Endometrial microvascular endothelial cells (primary cell): ENCODE results near the gene SLC2A6. TPM values are rescaled to one million over a fixed set of nuclear protein-coding genes. Genes with fewer than 3 reads are reported as not detected.

Experiments
- in situ Hi-C: cut with HindIII; loops from 2 replicates; pipeline ENCODE4 v1.10.0; 2017; ENCODE audit warnings: low sequenced_read_pairs, low pct_unique_long_range_greater_than_20kb; ENCODE audit errors: inconsistent ontology term
- total RNA-seq: library from RNA; depleted of rRNA; stranded (reverse); fragments of >200 nt; gene quantifications from one replicate; pipeline ENCODE4 v1.2.3, GENCODE V29; 2015; ENCODE audit errors: inconsistent ontology term

SLC2A6 gene
- total RNA-seq, 1 donor from 2014 or later, result 45.3 TPM

DNA sequence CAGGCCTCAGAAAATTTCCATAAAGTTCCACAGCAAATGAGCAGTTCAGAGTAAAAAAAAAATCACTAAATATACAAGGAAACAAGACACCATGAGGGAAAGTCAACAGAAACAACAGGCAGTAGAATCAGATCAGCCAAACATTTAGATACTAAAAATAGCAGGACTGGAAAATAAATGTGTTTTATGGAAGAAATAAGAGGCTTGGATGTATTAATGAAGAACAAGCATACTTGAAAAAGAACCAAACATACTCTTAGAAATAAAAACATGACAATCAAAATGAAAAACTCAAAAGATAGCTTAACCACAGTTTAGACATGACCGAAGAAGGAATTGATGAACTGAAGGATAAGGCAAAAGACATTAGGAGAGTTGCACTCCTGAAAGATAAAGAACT, 23.2 kb upstream of the SLC2A6 start:
- in situ Hi-C loops, result no loop called here

DNA sequence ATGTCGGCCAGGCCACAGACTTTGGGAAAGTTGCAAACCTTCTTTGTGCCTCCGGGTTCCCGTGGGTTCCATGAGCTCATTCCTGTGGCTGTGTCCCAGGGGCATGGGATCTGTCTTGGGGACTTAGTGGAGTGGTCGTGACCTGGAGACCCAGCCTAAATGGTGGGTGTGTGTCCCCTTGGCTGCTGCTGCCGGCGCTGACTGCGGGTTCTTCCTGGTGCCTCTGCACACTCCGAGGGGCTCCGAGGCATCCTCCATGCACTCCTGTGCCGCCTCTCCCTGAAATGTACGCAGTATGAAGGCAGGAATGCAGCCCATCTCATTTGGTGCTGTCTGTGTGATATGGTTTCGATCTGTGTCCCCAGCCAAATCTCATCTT, 21.0 kb upstream of the SLC2A6 start:
- in situ Hi-C loops, result no loop called here

DNA sequence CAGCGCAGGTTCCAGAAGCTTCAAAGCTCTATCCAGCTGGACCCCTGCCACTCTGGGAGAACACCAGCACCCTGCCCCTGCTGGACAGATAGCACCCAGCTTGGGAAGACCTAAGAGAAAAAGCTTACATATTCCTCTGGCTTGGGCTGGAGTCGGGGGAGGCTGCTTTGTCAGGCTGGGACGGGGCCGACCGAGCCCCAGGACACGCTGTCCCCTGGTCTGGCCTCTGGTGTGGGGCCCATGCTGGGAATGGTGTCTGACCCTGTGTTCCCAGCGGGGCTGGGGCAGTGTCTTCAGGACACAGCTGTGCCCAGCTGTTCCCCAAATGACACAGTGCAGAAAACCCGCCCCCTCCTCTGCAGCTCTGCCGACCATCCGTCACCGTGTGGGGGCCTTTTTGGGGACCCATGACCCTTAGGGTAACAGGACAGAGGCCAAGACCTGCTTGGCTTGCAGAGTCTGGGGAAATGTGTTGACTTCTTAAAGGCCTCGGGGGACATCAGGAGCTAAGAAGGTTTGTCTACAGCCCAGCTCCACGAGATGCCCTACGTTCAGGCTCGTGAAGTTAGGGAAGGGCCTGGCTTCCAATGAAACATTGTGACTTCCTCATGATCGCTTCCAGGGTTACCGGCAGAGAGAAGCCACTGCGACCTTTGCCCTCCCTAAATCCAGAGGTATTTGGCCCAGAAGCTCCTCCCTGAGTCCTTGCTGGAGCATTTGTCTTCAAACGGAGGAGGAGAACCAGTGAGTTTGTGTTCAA, 20.4 kb upstream of the SLC2A6 start:
- in situ Hi-C loops, result no loop called here

DNA sequence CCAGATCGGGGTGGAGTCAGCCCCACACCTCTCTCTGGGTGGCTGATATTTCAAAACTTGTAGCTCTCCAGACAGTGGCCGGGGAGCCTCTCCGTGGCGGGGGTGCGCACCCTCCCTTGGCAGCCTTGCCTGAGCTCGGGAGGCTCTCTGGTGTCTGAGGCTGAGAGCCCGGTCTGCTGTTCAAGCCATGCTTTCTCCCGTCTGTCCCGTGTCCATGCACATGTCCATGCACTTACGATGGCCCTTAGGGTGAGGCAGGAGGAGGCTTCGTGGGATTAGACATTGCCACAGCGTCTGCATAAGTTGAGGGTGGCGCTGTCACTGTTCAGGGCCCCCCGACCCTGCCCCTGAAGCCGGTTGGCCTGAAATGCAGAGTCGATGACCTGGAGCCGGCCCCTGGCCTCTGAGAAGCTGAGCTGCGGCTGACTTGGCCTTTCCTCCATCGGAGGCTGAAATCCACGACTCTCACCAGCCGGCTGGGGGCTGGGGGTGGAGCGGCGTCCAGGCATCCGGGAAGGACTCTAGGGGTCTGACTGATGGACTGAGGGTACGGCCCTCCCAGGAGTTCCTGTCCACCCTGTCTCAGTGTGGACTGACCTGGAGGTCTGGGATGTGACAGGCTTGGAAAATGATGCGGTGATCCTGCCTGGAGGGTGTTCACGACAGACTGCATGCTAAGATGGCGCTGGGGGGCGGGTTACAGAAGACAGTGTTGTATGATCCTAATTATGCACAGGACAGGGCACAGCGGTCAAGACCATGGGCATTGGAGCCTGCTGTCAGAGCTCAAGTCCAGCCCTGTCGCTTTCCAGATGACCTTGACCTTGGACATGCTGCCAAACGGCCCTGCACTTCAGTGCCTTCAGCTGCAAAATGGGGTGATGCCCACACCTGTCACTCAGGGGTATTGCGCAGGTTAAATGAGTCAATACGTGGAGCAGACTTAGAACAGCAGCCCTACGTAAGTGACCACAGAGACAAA, 18.3 kb upstream of the SLC2A6 start:
- in situ Hi-C loops, result no loop called here

DNA sequence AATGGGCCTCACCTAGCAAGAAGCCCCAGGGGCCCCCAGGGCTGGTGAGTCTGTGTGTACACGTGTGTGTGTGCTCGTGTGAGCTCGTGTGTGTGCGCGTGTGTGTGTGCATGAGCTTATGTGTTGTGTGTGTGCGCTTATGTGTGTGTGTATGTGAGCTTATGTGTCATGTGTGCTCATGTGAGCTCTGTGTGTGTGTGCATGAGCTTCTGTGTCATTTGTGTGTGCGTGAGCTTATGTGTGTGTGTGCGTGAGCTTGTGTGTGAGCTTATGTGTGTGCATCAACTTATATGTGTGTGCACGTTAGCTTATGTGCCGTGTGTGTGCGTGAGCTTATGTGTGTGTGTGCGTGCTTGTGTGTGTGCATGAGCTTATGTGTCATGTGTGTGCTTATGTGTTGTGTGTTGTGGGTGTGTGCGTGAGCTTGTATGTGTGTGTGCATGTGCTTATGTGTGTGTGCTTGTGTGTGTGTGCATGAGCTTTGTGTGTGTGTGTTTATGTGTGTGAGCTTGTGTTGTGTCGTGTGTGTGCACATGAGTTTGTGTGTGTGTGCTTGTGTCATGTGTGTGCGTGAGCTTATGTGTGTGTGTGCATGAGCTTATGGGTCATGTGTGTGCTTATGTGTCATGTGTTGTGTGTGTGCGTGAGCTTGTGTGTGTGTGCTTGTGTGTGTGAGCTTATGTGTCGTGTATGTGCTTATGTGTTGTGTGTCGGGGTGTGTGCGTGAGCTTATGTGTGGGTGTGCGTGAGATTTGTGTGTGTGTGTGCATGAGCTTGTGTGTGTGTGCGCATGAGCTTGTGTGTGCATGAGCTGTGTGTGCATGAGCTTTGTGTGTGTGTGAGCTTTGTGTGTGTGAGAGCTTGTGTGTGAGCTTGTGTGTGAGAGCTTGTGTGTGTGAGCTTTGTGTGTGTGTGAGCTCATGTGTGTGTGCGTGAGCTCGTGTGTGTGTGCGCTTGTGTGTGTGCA, 16.7 kb upstream of the SLC2A6 start:
- in situ Hi-C loops, result no loop called here

DNA sequence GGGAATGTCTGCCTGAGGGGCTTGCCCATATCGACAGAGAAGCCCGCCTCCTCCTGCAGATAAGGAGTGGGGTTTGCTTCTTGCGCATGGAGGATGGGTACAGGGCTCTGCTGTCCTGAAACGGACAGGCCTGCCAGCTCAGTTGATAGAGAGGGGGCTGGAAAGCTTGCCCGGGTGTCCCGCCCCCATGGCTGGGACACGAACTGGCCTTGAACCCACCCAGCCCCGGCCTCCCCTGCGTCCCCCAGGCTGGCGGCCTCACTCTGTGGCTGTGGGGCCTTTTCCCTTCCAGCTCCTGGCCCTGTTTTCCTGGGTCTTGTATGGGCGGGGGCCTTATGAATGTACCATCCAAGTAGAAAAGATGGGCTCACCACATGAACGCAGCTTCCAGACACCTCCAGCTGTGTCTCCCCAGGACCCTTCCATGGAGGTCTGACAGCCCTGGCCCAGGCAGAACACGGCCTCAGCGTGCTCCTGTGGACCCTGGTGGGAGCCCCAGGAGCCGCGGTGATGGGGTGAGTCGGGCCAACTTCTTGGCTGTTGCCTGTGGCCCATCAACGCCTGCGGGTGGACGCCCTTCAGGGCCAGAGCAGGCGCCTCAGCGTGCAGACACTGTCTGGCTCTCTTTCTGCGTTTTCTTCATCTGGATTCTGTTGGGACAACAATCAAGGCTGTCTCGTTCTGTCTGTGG, 15.9 kb upstream of the SLC2A6 start:
- in situ Hi-C loops, result no loop called here

DNA sequence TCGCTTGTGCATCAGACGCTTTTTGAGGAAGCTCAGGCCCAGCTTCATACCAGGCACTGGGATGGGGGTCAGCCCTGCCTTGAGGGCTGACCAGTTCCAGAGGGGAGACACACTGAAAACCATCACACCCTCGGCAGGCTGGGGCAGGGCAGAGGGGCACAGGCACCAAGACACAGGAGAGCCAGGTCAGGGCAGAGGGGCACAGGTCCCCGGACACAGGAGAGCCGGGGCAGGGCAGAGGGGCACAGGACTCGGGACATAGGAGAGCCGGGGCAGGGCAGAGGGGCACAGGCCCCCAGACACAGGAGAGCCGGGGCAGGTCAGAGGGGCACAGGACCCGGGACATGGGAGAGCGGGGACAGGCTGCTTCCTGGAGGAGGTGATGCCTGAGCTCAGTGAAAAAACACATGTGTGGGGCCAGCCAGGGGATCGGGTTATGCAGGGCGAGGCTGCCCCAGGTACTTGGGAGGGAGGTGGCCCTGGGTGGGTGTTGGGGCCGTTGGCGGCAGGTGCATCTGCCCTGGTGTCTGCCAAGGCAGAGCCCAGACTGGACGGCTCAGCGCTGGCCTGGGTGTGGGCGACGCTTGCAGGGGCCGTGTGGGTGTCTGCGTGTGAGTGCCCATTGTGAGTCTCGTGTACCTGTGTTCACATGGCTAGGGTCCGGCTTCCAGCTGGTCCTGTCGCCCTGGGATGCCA, 15.1 kb upstream of the SLC2A6 start:
- in situ Hi-C loops, result no loop called here

DNA sequence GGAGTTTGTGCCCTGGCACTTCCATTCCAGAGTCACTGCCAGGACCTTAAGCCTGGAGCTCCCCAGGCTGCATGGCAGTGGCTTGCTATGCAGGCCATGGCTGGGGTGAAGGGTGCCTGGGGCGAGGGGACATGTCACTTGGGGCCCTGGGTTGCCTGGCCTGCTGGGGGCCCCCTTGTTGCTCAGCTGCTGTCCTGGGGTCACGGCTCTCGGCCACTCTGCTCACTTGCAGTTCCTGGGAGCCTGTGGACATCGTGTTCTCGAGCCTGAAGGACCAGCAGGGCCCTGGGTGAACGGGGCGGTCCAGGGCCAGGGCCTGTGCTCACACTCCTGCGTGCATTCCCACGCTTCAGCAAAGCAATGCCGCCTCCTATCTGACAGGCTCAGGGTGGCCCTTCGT, 14.5 kb upstream of the SLC2A6 start:
- in situ Hi-C loops, result no loop called here

DNA sequence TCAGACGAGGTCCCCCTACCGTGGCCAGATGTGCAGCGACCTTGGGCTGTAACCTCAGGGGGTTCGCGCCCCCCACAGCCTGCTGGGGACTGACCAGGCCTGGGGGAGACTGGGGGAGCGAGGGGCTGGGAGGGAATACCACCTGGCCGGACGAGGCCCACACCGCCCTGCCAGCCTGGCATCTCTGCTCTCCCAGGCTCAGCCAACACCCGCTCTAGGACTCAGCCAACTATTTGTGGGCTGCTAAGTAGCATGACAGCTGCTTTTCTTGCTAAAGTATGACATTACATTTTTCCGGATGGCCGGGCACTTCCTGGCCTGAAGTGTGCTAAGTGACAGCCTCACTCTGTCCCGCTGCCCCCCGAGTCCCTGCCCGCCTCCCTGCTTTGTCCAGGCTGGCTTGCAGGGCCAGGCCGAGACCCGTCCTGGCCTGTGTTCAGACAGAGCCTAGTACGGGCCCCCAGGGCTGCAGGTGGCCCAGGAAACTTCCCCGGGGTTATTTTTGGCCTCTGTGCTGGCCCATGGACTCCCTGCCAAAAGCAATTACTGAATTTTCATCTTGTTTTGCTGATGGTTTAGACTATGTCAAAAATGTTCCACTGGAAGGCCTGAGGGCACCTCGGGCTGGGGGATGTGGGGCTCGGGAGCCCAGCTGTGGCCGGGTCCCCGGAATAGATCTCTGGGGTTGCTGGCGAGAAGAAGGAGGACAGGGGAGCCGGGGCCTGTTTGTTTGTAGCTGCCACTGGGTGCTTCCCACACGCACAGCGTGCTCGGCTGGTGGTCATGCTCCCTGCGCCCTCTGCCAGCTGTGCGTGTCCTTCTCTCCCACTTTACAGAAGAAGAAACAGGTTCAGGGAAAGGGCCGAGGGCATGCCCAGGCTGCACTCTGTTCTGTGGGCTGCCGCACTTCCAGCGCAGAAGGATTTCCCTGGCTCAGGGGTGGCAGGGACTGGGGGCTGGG, 13.4 kb upstream of the SLC2A6 start:
- in situ Hi-C loops, result no loop called here

DNA sequence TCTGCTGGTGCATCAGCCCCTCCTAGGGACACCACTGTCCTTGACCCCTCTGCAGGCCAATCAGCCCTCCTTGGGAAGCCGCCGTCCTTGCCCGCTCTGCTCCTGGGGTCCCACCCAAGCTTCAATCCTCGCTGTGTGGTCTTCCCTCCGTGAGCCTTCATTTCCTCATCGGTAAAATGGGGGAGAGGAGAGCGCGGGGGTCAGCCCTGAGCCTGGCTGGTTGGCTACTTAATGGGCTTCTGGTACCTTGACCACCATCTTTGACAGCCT, 12.7 kb upstream of the SLC2A6 start:
- in situ Hi-C loops, result no loop called here

DNA sequence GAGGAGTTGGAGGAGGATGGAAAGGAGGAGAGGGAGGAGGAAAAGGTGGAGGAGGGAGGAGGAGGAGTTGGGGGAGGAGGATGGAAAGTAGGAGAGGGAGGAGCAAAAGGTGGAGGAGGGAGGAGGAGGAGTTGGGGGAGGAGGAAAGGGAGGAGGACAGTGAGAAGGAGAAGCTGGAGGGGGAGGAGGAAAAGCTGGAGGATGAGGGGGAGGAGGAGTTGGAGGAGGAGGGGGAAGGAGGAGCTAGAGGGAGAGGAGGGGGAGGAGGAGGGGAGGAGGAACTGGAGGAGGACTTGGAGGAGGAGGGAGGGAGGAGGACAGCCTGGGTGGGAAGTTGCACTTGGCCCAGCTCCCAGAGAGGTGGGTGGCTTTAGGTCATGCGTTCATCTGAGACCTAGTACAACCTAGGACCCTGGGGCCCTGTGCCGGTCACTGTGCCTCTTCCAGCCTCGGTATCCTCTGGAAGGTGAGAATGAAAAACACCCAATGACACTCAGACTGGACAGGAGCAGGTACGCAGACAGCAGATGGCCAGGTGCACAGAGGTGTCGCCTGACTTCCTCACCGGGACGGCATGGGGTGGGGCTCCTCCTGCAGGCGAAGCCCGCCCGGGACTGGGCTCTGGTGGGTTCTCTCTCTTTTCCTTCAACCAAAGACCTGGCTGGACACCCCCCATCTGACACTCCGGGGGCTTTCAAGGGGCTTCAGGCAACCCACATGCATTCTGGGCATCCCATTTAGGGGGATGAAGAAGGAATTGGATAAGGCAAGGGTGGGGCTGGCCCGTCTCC, 12.2 kb upstream of the SLC2A6 start:
- in situ Hi-C loops, result no loop called here

DNA sequence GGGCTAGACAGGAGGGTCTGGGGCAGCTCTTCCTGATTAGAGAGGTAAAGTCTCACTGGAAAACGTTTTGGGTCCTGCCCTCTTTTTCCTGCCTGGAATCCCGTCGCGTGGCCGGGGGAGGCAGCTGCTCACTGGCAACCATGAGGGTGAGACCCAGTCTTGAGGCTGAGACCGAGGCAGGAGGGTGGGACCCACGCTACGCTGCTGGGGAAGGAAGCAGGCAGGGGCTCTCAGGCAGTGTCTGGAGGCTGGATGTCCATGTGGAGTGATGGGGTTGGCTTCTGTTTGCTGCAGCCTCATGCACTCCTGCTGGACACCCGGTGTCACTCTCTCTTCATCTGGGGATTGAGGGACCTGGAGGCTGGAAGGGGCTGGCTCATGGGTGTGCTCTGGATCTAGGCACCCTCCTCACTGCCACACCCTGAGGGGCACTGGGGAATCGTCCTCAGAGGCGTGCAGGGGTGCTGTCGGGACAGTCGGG, 11.3 kb upstream of the SLC2A6 start:
- in situ Hi-C loops, result no loop called here

DNA sequence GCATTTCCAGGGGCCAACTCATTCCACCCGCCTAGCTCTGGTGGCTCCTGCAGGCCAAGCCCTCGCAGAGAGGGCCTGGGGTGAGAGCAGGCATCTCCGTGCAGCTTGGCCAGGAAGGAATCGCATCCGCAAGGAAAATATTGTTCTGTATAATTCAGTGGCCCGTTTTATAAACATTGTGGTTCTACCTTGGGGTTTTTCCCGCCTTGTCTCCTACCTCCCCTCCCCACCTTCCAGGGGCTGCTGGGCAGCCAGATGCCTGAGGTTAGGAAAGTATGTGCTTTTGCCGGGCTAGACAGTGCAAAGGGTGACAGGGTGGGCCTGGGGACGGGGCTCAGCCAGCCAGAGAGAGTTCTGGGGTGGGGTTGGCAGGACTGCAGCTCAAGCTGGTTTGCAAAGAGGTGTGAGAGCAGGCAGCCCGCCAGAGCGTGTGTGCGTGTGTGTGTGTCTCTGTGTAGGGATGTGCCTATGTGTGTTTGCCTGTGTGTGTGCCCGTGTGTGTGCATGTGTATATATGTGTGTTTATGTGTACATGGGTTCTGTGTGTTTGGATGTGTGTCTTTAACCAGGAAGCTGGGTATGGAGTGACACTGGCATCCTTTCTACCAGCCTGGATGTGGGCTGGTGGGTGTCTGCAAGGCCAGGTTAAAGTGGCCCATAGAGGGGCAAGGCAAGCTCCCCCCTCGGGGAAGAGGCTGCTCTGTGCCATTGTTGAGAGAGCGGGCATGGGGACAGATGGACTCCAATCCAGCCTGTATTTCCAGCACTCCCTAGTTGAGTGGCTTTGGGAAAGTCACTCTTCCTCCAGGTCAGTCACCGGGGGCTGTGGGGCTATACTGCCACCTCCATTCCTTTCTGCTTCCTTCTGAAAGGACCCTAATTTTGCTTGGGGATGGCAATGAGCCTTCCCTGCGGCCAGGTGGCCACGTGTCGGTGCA, 10.6 kb upstream of the SLC2A6 start:
- in situ Hi-C loops, result no loop called here

DNA sequence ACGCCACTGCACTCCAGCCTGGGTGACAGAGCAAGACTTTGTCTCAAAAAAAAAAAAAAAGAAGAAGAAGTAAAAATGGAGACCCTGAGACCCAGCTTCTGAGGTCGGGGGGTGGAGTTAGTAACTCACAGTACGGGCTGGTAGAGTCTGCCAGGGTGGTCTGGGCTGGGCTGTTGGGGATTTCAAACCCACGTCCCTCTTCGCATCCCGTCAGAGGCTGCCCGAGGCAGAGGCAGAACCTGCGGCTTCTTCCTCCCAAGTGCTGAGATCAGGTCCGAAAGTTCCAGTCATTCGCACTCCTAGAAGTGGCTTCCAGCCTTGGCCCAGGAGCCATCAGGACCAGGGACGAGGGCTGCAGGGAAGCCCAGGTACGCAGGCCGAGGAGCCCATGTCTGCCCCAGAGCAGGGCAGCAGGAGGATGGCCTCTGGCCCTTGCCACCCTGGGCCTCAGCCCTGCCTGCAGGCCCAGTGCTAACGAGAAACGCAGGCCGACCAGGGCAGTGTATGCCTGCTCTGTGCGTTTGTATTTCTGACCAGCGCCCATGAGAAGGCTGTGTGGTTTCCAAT, 9.9 kb upstream of the SLC2A6 start:
- in situ Hi-C loops, result no loop called here

DNA sequence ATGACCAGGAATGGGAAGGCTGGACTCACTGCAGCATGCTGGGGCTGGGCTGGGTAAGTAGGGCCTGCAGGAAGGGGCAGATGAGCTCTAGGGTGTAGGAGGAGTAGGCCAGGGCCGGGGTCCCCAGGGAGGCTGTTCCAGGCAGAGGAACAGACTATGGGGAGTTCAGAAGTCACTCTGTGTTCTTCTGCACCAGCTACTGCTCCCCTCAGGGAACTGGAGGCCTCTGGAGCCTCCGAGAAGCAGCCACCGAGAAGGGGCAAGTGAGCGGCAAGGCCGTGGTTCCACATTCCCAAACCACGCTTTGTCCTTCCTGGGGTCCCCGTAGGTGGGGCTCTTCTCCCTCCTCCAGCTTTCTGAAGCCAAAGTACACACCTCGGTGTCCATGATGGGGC, 8.4 kb upstream of the SLC2A6 start:
- in situ Hi-C loops, result no loop called here
